HuH-7 (cell line): ENCODE measurements around the gene SLC9A3.
"Not testable (repeated sequence)": the region's sequence is repeated elsewhere in the genome, so short reads cannot be mapped to it uniquely, and the experiment has no call there.

ENCODE experiments used
- DNase-seq: peaks from one replicate; pipeline ENCODE4 v3.0.0; 2011; ENCODE audit warnings: low spot score

The SLC9A3 gene

GRCh38 chr5:474840-475661, 49.2 kb downstream of the SLC9A3 start:
- DNase-seq = no peak

DNA sequence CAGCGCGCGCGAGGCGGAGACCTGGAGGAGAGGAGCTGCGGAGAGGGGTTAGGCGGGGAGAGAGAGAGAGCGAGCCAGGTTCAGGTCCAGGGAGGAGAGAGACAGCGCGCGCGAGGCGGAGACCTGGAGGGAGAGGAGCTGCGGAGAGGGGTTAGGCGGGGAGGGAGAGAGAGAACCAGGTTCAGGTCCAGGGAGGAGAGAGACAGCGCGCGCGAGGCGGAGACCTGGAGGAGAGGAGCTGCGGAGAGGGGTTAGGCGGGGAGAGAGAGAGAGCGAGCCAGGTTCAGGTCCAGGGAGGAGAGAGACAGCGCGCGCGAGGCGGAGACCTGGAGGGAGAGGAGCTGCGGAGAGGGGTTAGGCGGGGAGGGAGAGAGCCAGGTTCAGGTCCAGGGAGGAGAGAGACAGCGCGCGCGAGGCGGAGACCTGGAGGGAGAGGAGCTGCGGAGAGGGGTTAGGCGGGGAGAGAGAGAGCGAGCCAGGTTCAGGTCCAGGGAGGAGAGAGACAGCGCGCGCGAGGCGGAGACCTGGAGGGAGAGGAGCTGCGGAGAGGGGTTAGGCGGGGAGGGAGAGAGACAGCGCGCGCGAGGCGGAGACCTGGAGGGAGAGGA, 49.9 kb downstream of the SLC9A3 start:
- not testable (repeated sequence) for DNase-seq

- no peak for DNase-seq
Measured at GRCh38 chr5:473551-474192, 50.6 kb downstream of the SLC9A3 start.

- peak; percentile 97 for DNase-seq
Measured at GRCh38 chr5:472656-473550, 51.3 kb downstream of the SLC9A3 start.

GRCh38 chr5:472076-472655, 52.1 kb downstream of the SLC9A3 start:
- no peak for DNase-seq

DNA sequence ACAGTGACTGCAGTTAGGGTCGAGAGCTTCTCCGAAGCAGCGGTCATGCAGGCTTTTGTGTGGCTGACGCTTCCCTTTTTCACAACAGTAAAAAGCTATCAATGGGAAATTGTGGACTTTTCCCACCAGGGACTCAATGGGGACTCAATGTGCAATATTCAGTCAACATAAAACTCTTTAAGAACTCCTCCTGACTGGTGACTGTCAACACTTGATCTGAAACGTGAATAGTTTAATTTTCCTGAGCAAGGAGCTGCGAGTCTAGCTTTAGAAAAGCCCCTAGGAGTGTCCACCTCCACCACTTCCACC, 52.5 kb downstream of the SLC9A3 start:
- DNase-seq = no peak

DNA sequence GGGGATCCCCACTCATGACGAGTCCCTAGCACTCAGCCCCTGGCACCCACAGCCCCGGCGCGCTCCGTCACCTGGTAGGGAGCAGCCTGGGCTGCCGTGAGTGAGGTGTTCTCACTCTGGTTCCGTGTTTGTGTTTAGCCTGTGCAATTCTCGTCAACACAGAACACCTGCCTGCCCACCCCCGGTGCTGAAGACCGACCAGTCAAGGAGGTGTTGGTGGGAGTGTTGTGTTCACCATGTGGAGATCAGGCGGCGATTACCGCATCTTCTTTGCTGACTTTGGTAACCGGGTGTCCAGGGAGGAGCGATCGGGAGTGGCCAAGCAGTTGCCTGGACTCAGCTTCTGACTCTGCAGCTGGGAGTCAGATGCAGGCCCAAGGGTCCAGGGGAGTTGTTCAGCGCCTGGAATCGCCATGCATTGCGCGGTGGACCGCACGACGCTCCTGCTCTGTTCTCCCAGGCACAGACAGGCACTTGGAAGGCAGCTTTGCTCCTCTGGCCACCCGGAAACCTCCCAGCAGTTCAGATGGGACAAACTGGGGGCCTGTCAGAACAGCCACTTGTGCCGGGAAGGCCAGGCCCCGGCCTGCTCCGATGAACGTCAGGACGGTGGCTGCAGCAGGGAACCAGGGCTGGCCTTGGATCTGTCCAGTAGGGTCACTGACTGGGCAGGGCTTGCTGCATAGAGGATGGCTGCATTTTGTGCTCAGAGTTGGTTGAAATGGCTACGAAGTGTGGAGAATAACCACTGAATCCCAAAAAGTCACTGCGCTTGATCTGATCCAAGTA, 53.1 kb downstream of the SLC9A3 start:
- DNase-seq = no peak

- no peak for DNase-seq
Measured at GRCh38 chr5:469752-470483, 54.3 kb downstream of the SLC9A3 start.

- DNase-seq = no peak
Measured at GRCh38 chr5:468401-468800, 55.8 kb downstream of the SLC9A3 start.

DNA sequence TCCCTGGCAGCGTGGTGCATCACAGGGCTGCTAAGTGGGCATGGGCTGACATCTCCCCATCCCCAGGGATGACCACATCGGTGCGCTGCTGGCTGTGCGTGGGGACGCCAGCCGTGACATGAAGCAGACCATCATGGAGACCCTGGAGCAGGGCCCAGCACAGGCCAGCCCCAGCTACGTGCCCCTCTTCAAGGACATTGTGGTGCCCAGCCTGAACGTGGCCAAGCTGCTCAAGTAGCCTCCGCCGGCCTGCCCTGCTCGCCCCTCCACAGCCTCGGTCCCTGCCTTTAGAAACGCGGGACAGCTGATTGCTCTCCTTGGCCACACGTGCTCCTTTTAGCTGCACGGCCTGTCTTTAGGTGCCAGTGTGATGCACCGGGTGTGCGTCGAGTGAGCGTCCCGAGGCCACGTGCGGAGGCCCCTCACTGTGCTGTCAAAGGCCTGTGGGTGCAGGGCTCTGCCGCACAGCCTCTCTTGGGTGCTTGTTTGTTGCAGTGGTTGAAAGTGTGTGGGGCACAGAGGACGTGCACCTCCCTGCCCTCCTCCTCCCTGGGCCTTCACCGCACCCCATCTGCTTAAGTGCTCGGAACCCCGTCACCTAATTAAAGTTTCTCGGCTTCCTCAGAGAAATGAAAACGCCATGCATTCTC, 57.5 kb downstream of the SLC9A3 start:
- DNase-seq = no peak

DNA sequence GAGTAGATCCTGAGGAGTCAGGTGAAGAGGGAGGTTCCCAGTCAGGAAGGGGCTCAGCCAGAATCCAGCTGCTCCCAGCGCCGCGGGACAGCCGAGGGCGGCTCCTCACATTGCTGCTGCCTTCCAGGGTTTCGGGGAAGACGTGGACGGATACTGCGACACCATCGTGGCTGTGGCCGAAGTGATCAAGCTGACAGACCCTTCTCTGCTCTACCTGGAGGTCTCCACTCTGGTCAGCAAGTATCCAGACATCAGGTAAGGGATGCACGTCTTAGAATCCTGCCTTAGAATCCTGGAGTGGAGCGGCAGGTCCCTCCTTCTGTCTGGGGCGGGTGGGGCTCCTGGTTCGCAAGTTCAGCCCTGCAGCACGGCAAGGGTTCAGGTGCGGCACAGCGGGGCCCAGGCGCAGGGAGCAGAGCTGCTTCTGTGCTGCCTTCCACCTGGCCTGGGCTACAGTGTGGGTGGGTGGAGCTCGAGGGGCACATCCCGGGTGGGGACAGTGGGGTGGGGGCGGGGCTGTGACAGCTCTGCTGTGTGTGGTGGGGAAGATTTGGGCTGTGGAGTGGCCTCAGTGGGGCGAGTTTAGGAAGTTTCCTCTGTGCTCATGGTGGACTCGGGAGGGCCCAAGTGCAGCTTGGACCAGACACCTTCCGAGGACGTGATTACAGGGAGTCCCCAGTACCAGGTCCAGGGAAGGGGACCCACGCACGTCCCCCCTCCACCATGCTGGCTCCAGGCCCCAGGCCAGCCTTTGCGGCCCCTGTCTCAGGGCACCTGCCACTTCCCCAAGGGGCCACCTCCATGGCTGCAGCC, 58.5 kb downstream of the SLC9A3 start:
- no peak for DNase-seq

GRCh38 chr5:464843-465590, 59.2 kb downstream of the SLC9A3 start:
- no peak for DNase-seq

DNA sequence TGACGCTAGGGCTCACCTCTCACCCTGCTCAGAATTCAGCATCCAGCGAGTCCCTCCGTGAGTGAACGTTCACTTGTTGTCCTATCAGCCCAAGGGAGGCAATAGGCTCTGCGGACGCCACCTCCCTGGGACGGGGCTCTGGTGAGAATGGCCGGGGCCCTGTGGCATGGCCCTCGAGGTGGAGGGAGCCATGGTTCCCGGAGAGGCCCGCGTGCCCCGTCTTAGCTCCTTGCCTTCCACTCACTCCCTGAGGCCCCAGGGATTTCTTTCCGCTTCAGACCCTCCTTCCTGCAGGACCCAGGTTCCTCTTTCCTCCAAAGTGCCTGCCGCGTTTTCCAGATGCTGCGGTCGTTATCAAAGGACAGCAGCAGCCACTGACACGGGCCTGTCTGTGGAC, 59.8 kb downstream of the SLC9A3 start:
- no peak for DNase-seq

GRCh38 chr5:463952-464351, 60.3 kb downstream of the SLC9A3 start:
- DNase-seq = no peak

- no peak for DNase-seq
Measured at GRCh38 chr5:463301-463700, 60.9 kb downstream of the SLC9A3 start.

DNA sequence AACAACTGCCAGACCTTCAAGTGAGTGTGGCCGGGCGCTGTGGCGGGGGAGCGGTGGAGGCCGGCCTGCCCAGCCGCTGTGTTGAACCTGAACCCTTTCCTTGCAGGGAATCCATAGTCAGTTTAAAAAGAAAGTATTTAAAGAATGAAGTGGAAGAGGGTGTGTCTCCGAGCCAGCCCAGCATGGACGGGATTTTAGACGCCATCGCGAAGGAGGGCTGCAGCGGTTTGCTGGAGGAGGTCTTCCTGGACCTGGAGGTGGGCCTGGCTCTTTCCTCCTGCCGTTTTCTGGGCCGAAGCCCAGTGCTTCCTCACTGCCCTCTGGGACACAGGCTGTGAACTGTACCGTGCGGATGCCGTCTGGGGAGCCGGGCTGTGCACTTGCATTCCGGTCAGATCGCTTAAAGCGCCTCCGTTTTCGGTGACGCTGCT, 62.2 kb downstream of the SLC9A3 start:
- DNase-seq = no peak

- no peak for DNase-seq
Measured at GRCh38 chr5:460273-460625, 64.0 kb downstream of the SLC9A3 start.

GRCh38 chr5:459562-460272, 64.5 kb downstream of the SLC9A3 start:
- no peak for DNase-seq
